Measurements from ENCODE around the gene RAPGEF6.

Gene RAPGEF6

GRCh38 chr5:131534974-131535373 lies 100.1 kb downstream of the RAPGEF6 start:
- no peak for DNase-seq (ENCODE audit: low spot score)
- TF ChIP-seq, protein P1, sequence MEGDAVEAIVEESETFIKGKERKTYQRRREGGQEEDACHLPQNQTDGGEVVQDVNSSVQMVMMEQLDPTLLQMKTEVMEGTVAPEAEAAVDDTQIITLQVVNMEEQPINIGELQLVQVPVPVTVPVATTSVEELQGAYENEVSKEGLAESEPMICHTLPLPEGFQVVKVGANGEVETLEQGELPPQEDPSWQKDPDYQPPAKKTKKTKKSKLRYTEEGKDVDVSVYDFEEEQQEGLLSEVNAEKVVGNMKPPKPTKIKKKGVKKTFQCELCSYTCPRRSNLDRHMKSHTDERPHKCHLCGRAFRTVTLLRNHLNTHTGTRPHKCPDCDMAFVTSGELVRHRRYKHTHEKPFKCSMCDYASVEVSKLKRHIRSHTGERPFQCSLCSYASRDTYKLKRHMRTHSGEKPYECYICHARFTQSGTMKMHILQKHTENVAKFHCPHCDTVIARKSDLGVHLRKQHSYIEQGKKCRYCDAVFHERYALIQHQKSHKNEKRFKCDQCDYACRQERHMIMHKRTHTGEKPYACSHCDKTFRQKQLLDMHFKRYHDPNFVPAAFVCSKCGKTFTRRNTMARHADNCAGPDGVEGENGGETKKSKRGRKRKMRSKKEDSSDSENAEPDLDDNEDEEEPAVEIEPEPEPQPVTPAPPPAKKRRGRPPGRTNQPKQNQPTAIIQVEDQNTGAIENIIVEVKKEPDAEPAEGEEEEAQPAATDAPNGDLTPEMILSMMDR (IDR thresholded peaks at IDR 0.05; ENCODE audit: borderline replicate concordance, control extremely low read depth, extremely low read depth, insufficient read depth, missing control alignments), result no peak
- in situ Hi-C loops (cut with MboI; ENCODE audit: low sequenced_read_pairs, unreplicated experiment), result no loop called here

DNA sequence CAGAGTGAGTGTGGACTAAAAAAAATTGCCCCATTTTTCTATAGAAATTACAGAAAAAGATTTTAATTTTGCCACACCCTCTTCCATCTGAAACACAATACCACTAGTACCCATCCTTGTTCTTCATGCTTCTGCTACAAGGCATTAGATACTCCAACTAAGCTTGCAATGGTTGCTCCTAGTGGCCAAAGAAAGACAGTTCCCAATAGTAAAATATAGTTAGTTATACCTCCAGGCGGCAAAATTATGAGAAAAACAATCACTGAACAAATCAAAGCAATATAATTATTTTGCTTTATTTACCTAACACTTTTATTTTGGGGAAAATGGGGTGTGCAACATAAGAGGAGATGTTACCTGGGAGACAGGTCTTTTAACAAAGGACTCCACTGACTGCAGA lies 101.2 kb downstream of the RAPGEF6 start:
- in situ Hi-C loops (cut with MboI; ENCODE audit: low sequenced_read_pairs, unreplicated experiment), result no loop called here
- TF ChIP-seq, protein P1 (IDR thresholded peaks at IDR 0.05; ENCODE audit: borderline replicate concordance, control extremely low read depth, extremely low read depth, insufficient read depth, missing control alignments), result no peak

GRCh38 chr5:131532031-131532640 lies 102.9 kb downstream of the RAPGEF6 start:
- DNase-seq (ENCODE audit: low spot score), result no peak
- in situ Hi-C loops (cut with MboI; ENCODE audit: low sequenced_read_pairs, unreplicated experiment), result no loop called here
- TF ChIP-seq, protein P1 (IDR thresholded peaks at IDR 0.05; ENCODE audit: borderline replicate concordance, control extremely low read depth, extremely low read depth, insufficient read depth, missing control alignments), result no peak

More for the DNA sequence above, 101.2 kb downstream of the RAPGEF6 start:
- DNase-seq (ENCODE audit: low spot score), result no peak

- TF ChIP-seq, protein P1 (IDR thresholded peaks at IDR 0.05; ENCODE audit: borderline replicate concordance, control extremely low read depth, extremely low read depth, insufficient read depth, missing control alignments), result no peak
- no peak for DNase-seq (ENCODE audit: low spot score)
- in situ Hi-C loops (cut with MboI; ENCODE audit: low sequenced_read_pairs, unreplicated experiment), result no loop called here
These were observed 104.2 kb downstream of the RAPGEF6 start for GRCh38 chr5:131530706-131531331.

GRCh38 chr5:131528682-131529081 lies 106.3 kb downstream of the RAPGEF6 start:
- TF ChIP-seq, protein P1 (IDR thresholded peaks at IDR 0.05; ENCODE audit: borderline replicate concordance, control extremely low read depth, extremely low read depth, insufficient read depth, missing control alignments), result no peak
- DNase-seq (ENCODE audit: low spot score), result peak; percentile 36
- in situ Hi-C loops (cut with MboI; ENCODE audit: low sequenced_read_pairs, unreplicated experiment), result no loop called here

DNA sequence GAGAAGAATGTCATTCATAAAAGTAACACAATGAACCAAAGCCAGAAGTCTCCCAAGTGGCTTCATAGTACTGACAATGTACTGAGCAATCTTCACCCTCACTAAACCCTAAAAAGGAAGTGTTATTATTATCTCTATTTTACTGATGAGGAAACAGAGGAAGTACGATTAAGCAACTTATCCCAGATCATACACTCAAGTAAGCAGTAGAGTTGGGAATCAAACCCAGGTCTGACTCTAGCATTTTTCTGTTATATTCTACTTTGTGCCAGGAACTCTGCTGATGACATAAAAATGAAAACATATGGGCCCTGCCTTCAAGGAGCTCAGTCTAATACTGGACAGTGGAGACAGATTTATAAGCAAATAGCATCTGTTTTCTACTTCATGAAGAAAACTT lies 109.2 kb downstream of the RAPGEF6 start:
- in situ Hi-C loops (cut with MboI; ENCODE audit: low sequenced_read_pairs, unreplicated experiment), result no loop called here
- no peak for DNase-seq (ENCODE audit: low spot score)
- TF ChIP-seq, protein P1 (IDR thresholded peaks at IDR 0.05; ENCODE audit: borderline replicate concordance, control extremely low read depth, extremely low read depth, insufficient read depth, missing control alignments), result no peak
